Upper lobe of right lung (tissue), 1 donor: ENCODE results near the gene FOXN3. TPM values are rescaled to one million over a fixed set of nuclear protein-coding genes. Genes with fewer than 3 reads are reported as not detected.

Source experiments
- ATAC-seq: fragments of 200-7000 bp; cut with Tn5 transposase; one replicate; pipeline ENCODE4 v1.9.1; 2020; ENCODE audit warnings: mild to moderate bottlenecking, moderate library complexity
- DNase-seq: peaks from one replicate; pipeline ENCODE4 v3.0.0-alpha.2; 2020
- H3K27ac ChIP-seq: fragments of 200-600 bp; one replicate; pipeline ENCODE4 v1.8.0; 2022
- H3K27me3 ChIP-seq: fragments of 200-600 bp; one replicate; pipeline ENCODE4 v1.8.0; 2022; ENCODE audit warnings: mild to moderate bottlenecking
- H3K36me3 ChIP-seq: fragments of 200-600 bp; one replicate; pipeline ENCODE4 v1.8.0; 2022
- H3K4me1 ChIP-seq: fragments of 200-600 bp; one replicate; pipeline ENCODE4 v1.8.0; 2022
- H3K4me3 ChIP-seq: fragments of 200-600 bp; one replicate; pipeline ENCODE4 v1.8.0; 2022; ENCODE audit warnings: mild to moderate bottlenecking
- H3K9me3 ChIP-seq: fragments of 200-600 bp; one replicate; pipeline ENCODE4 v1.8.0; 2022
- CTCF ChIP-seq: fragments of 200-600 bp; IDR thresholded peaks from one replicate; pipeline ENCODE4 v1.8.0; 2022; ENCODE audit warnings: antibody characterized with exemption
- intact Hi-C: fragments of 100-400 bp; cut with DNase I; formaldehyde crosslinking; loops from one replicate; pipeline ENCODE4 v1.11.0; 2022
- total RNA-seq: library from RNA; stranded (reverse); fragmentation: NEBNext Ultra II Directional; extraction: Animal tissue kit (Norgen Biotek cat#: 25700); gene quantifications from one replicate; pipeline ENCODE4 v1.2.1, GENCODE V29; 2021
- donor health status: DM: no; HTN: yes; CAD: no; lungs with severe emphysema.

The FOXN3 gene
- total RNA-seq, 1 donor from 2014 or later: 103 TPM

- peaks cover 24% of the 10 kb centered on the region for H3K4me1 ChIP-seq
- H3K27me3 ChIP-seq: no peaks in the 10 kb centered on the region
- intact Hi-C loops: no loop called here
- no peak overlapping the region for H3K4me3 ChIP-seq
- ATAC-seq (no peak), DNase-seq (no peak)
- no peak for TF ChIP-seq CTCF
- H3K27ac ChIP-seq: no peak overlapping the region
- H3K36me3 ChIP-seq: peaks cover 2% of the 10 kb centered on the region
- H3K9me3 ChIP-seq: no peaks in the 10 kb centered on the region
Measured at GRCh38 chr14:89343356-89343755, 73.7 kb downstream of the FOXN3 start.

GRCh38 chr14:89342049-89342448 is 75.0 kb downstream of the FOXN3 start:
- intact Hi-C loops: no loop called here
- H3K4me3 ChIP-seq: no peak overlapping the region
- DNase-seq (no peak), ATAC-seq (no peak)
- H3K27ac ChIP-seq: no peak overlapping the region
- no peaks in the 10 kb centered on the region for H3K27me3 ChIP-seq
- no peaks in the 10 kb centered on the region for H3K36me3 ChIP-seq
- no peaks in the 10 kb centered on the region for H3K9me3 ChIP-seq
- H3K4me1 ChIP-seq: peaks cover 30% of the 10 kb centered on the region
- TF ChIP-seq CTCF: no peak

GRCh38 chr14:89340200-89341181 is 76.5 kb downstream of the FOXN3 start:
- ATAC-seq: no peak
- no peak for TF ChIP-seq CTCF
- no peak overlapping the region for H3K27ac ChIP-seq
- H3K27me3 ChIP-seq: no peaks in the 10 kb centered on the region
- H3K36me3 ChIP-seq: no peaks in the 10 kb centered on the region
- H3K4me1 ChIP-seq: peaks cover 30% of the 10 kb centered on the region
- intact Hi-C loops: no loop called here
- no peaks in the 10 kb centered on the region for H3K9me3 ChIP-seq
- no peak for DNase-seq
- no peak overlapping the region for H3K4me3 ChIP-seq

- TF ChIP-seq CTCF: no peak
- Histone ChIP-seq H3K36me3 (no peaks in the 10 kb centered on the region), H3K4me1 (peaks cover 30% of the 10 kb centered on the region), H3K4me3 (no peak overlapping the region), H3K27me3 (no peaks in the 10 kb centered on the region), H3K27ac (peak overlapping the region; percentile 47), H3K9me3 (no peaks in the 10 kb centered on the region)
- DNase-seq: no peak
- intact Hi-C loops: no loop called here
- no peak for ATAC-seq
Measured at GRCh38 chr14:89339579-89339978, 77.5 kb downstream of the FOXN3 start.

- Histone ChIP-seq H3K4me3 (no peak overlapping the region), H3K4me1 (peaks cover 30% of the 10 kb centered on the region), H3K27ac (peak overlapping the region; percentile 47), H3K36me3 (no peaks in the 10 kb centered on the region), H3K9me3 (no peaks in the 10 kb centered on the region), H3K27me3 (no peaks in the 10 kb centered on the region)
- ATAC-seq (no peak), DNase-seq (no peak)
- no peak for TF ChIP-seq CTCF
- intact Hi-C loops: no loop called here
Measured at GRCh38 chr14:89339158-89339557, 77.9 kb downstream of the FOXN3 start.
